A549 (cell line): ENCODE results near the gene RPS15. TPM values are rescaled to one million over a fixed set of nuclear protein-coding genes. Genes with fewer than 3 reads are reported as not detected.

Source experiments
- ATAC-seq, 2 experiments: fragments of 200-7000 bp in 1 of 2; fragments of >200 bp in 1 of 2; cut with Nextera tagmentation in 1 of 2; cut with Tn5 transposase in 1 of 2; 3 replicates each; pipeline versions ENCODE4 v1.8.0 to v1.9.1; 2018 to 2020; ENCODE audit warnings: mild to moderate bottlenecking in 1 of 2, moderate library complexity in 1 of 2
- CTCF ChIA-PET: fragments of 300-600 bp; sonication (Branson Sonifier 250); formaldehyde crosslinking; extraction: SDS; loops from one replicate; lab custom pipeline; 2021; ENCODE audit warnings: antibody characterized with exemption, inconsistent platforms; lab: Yijun Ruan, JAX
- POLR2A ChIA-PET: fragments of 350-600 bp; formaldehyde crosslinking; extraction: SDS; loops from one replicate; lab custom pipeline; 2021; ENCODE audit warnings: antibody characterized with exemption, inconsistent platforms; lab: Yijun Ruan, JAX
- DNase-seq, 2 experiments: peaks; one replicate each; pipeline versions ENCODE4 v3.0.0 to v3.0.0-alpha.2; 2011 to 2016; ENCODE audit warnings: low read depth in 1 of 2, low spot score in 1 of 2
- FAIRE-seq: peaks from 2 replicates; lab custom pipeline; 2011; peaks lifted over from hg19 to GRCh38; lab: Jason Lieb, UNC
- H3K27ac ChIP-seq, 2 experiments: fragments of >200 bp; sonication (Bioruptor Twin); formaldehyde crosslinking; 3 replicates each; pipeline ENCODE4 v1.5.1; 2016 to 2017
- H3K4me1 ChIP-seq: fragments of >200 bp; sonication (Bioruptor Twin); formaldehyde crosslinking; 3 replicates; pipeline ENCODE4 v1.6.1; 2016
- H3K4me2 ChIP-seq: fragments of >200 bp; sonication (Bioruptor Twin); formaldehyde crosslinking; 3 replicates; pipeline ENCODE4 v1.6.1; 2016
- H3K4me3 ChIP-seq: fragments of >200 bp; sonication (Bioruptor Twin); formaldehyde crosslinking; 3 replicates; pipeline ENCODE4 v1.5.1; 2016
- H3K9me3 ChIP-seq: fragments of >200 bp; sonication (Bioruptor Twin); formaldehyde crosslinking; 3 replicates; pipeline ENCODE4 v1.6.1; 2016
- CBX2 ChIP-seq: fragments of 200-600 bp; sonication (generic); IDR thresholded peaks from 2 replicates; pipeline ENCODE4 v1.6.1; 2016; ENCODE audit warnings: low read depth, mild to moderate bottlenecking, borderline replicate concordance
- CBX8 ChIP-seq: fragments of 200-600 bp; sonication (generic); IDR thresholded peaks from 2 replicates; pipeline ENCODE4 v1.6.1; 2016
- CEBPB ChIP-seq, 2 experiments: fragments of >200 bp in 1 of 2; sonication (Bioruptor Twin) in 1 of 2; formaldehyde crosslinking in 1 of 2; IDR thresholded peaks; 2 replicates each; pipeline ENCODE4 v1.6.1; 2012 to 2016
- CHD2 ChIP-seq: fragments of 150-350 bp; IDR thresholded peaks from 2 replicates; pipeline ENCODE4 v1.6.1; 2014; ENCODE audit warnings: low read length; ENCODE audit not compliant: partially characterized antibody
- CHD4 ChIP-seq: fragments of 200-600 bp; sonication (generic); IDR thresholded peaks from 2 replicates; pipeline ENCODE4 v1.6.1; 2016; ENCODE audit warnings: antibody characterized with exemption, mild to moderate bottlenecking, borderline replicate concordance
- EP300 ChIP-seq, 2 experiments: fragments of >200 bp; sonication (Bioruptor Twin); formaldehyde crosslinking; IDR thresholded peaks; 2 replicates in 1 of 2; 3 replicates in 1 of 2; pipeline ENCODE4 v1.6.1; 2016 to 2017
- ESRRA ChIP-seq: fragments of 150-350 bp; IDR thresholded peaks from 2 replicates; pipeline ENCODE4 v1.6.1; 2014; ENCODE audit warnings: mild to moderate bottlenecking, low read length, borderline replicate concordance
- FOSL2 ChIP-seq, 2 experiments: fragments of 450-650 bp in 1 of 2; fragments of >200 bp in 1 of 2; sonication (Bioruptor Twin) in 1 of 2; formaldehyde crosslinking; IDR thresholded peaks; 2 replicates each; pipeline versions ENCODE4 v1.5.0 to v1.6.1; 2016 to 2020; ENCODE audit warnings: mild to moderate bottlenecking in 1 of 2, moderate library complexity in 1 of 2
- FOXS1 ChIP-seq: fragments of 250-450 bp; sonication (Bioruptor Pico); IDR thresholded peaks from 2 replicates; pipeline ENCODE4 v1.5.0; 2020; ENCODE audit warnings: mild to moderate bottlenecking, moderate library complexity
- JUNB ChIP-seq: fragments of >200 bp; sonication (Bioruptor Twin); formaldehyde crosslinking; IDR thresholded peaks from 2 replicates; pipeline ENCODE4 v1.6.1; 2016
- KDM1A ChIP-seq: fragments of 200-600 bp; sonication (generic); IDR thresholded peaks from 2 replicates; pipeline ENCODE4 v1.6.1; 2016; ENCODE audit warnings: low read depth, mild to moderate bottlenecking
- MAFK ChIP-seq: fragments of 450-650 bp; IDR thresholded peaks from 2 replicates; pipeline ENCODE4 v1.6.1; 2014; ENCODE audit not compliant: partially characterized antibody
- MAZ ChIP-seq: fragments of 150-350 bp; IDR thresholded peaks from 2 replicates; pipeline ENCODE4 v1.6.1; 2014; ENCODE audit warnings: antibody characterized with exemption, low read depth, low read length, borderline replicate concordance
- POLR2AphosphoS2 ChIP-seq: conservative IDR thresholded peaks from 2 replicates; pipeline ENCODE4 v1.6.1; 2012; ENCODE audit warnings: low read length, improper control_type of control experiment, inconsistent platforms
- RARB ChIP-seq: fragments of 250-450 bp; sonication (Bioruptor Pico); IDR thresholded peaks from 2 replicates; pipeline ENCODE4 v1.8.0; 2021; ENCODE audit warnings: mild to moderate bottlenecking, moderate library complexity
- TP53 ChIP-seq: fragments of 250-450 bp; sonication (Bioruptor Pico); IDR thresholded peaks from 2 replicates; pipeline ENCODE4 v1.5.0; 2021; ENCODE audit warnings: mild to moderate bottlenecking, moderate library complexity
- ZFP36 ChIP-seq: fragments of 450-650 bp; IDR thresholded peaks from 2 replicates; pipeline ENCODE4 v1.6.1; 2014; ENCODE audit warnings: borderline replicate concordance; ENCODE audit not compliant: partially characterized antibody
- WGBS: methylation state at CpG from one replicate; pipeline ENCODE4 v1.1.6; 2017; ENCODE audit errors: missing lambda C conversion rate; 5-methylcytosine and 5-hydroxymethylcytosine counted together
- polyA plus RNA-seq, 4 experiments: library from polyadenylated mRNA; depleted of rRNA in 3 of 4; stranded (reverse); fragments of >200 nt; fragmentation: RNase III in 1 of 4; extraction: RNeasy Plus Mini Kit Qiagen cat#74134 plus additional on column Dnase treatment in 1 of 4; gene quantifications; 2 replicates in 3 of 4; 3 replicates in 1 of 4; pipeline ENCODE4 v1.2.3, GENCODE V29; 2011 to 2017
- TF ChIP-seq, protein P1 (sequence below): fragments of >200 bp; sonication (Bioruptor Twin); formaldehyde crosslinking; IDR thresholded peaks from 3 replicates; pipeline ENCODE4 v1.5.1; 2016
- TF ChIP-seq, protein P2 (sequence below): fragments of 250-450 bp; sonication (Bioruptor Pico); IDR thresholded peaks from 2 replicates; pipeline ENCODE4 v1.5.0; 2020; ENCODE audit warnings: low read depth, mild to moderate bottlenecking, moderate library complexity
- TF ChIP-seq, protein P3 (sequence below): fragments of >200 bp; sonication (Bioruptor Twin); formaldehyde crosslinking; IDR thresholded peaks from 3 replicates; pipeline ENCODE4 v1.6.1; 2016
- TF ChIP-seq, protein P4 (sequence below): fragments of 150-350 bp; IDR thresholded peaks from 2 replicates; pipeline ENCODE4 v1.6.1; 2014; ENCODE audit warnings: low read depth, mild to moderate bottlenecking, low read length
- TF ChIP-seq, protein P5 (sequence below): IDR thresholded peaks from 2 replicates; pipeline ENCODE4 v1.6.1; 2012
- TF ChIP-seq, protein P6 (sequence below): fragments of >200 bp; sonication (Bioruptor Twin); formaldehyde crosslinking; IDR thresholded peaks from 2 replicates; pipeline ENCODE4 v1.6.1; 2016

Gene RPS15
- polyA plus RNA-seq, 2 of the 4 experiments (the other 2 are of a cell fraction) = 525 to 1,458 TPM

DNA sequence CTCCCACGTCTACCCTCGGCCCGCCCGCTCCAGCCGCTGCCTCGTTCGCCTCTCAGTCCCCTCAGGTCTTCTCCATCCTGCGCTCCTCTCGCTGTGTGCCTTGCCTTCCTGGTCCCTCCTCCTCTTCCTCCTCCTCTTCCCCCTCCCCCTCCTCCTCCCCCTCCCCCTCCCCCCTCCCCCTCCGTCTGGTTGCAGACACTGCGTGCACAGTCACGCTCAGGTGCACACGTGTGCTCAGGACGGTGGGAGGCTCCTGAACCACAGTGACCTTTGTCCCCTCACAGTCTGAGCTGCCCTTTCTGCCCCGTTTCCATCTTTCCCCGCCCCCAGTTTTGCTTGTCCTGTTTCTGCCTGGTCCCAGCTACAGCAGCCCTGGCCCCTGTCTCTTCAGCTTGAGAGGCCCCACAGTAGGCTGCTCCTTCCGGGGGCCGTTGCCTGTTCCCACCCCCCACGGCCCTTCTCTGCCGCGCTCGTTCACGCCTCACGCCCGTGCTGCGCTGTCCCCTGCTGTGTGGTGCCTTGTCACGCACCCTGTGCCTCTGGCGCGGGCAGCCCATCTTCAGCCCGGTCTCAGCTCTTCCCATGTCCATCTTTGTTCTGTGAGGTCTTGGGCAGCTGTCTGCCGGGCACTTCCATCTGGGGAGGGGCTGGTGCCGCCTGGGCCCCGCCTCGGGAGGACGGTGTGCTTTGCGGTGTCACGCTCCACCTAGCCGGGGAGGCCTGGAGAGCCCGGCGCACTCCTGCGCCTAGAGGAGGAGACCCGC is 13.8 kb upstream of the RPS15 start (continued):
- TF ChIP-seq, protein P1, sequence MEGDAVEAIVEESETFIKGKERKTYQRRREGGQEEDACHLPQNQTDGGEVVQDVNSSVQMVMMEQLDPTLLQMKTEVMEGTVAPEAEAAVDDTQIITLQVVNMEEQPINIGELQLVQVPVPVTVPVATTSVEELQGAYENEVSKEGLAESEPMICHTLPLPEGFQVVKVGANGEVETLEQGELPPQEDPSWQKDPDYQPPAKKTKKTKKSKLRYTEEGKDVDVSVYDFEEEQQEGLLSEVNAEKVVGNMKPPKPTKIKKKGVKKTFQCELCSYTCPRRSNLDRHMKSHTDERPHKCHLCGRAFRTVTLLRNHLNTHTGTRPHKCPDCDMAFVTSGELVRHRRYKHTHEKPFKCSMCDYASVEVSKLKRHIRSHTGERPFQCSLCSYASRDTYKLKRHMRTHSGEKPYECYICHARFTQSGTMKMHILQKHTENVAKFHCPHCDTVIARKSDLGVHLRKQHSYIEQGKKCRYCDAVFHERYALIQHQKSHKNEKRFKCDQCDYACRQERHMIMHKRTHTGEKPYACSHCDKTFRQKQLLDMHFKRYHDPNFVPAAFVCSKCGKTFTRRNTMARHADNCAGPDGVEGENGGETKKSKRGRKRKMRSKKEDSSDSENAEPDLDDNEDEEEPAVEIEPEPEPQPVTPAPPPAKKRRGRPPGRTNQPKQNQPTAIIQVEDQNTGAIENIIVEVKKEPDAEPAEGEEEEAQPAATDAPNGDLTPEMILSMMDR = no peak
- TF ChIP-seq FOSL2 (IDR thresholded peaks at IDR 0.05) (no peak), FOSL2 (CRISPR knock-in tag; IDR thresholded peaks at IDR 0.05) (no peak)
- TF ChIP-seq, protein P2, sequence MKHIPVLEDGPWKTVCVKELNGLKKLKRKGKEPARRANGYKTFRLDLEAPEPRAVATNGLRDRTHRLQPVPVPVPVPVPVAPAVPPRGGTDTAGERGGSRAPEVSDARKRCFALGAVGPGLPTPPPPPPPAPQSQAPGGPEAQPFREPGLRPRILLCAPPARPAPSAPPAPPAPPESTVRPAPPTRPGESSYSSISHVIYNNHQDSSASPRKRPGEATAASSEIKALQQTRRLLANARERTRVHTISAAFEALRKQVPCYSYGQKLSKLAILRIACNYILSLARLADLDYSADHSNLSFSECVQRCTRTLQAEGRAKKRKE = no peak
- TF ChIP-seq, protein P3, sequence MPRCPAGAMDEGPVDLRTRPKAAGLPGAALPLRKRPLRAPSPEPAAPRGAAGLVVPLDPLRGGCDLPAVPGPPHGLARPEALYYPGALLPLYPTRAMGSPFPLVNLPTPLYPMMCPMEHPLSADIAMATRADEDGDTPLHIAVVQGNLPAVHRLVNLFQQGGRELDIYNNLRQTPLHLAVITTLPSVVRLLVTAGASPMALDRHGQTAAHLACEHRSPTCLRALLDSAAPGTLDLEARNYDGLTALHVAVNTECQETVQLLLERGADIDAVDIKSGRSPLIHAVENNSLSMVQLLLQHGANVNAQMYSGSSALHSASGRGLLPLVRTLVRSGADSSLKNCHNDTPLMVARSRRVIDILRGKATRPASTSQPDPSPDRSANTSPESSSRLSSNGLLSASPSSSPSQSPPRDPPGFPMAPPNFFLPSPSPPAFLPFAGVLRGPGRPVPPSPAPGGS = no peak

DNA sequence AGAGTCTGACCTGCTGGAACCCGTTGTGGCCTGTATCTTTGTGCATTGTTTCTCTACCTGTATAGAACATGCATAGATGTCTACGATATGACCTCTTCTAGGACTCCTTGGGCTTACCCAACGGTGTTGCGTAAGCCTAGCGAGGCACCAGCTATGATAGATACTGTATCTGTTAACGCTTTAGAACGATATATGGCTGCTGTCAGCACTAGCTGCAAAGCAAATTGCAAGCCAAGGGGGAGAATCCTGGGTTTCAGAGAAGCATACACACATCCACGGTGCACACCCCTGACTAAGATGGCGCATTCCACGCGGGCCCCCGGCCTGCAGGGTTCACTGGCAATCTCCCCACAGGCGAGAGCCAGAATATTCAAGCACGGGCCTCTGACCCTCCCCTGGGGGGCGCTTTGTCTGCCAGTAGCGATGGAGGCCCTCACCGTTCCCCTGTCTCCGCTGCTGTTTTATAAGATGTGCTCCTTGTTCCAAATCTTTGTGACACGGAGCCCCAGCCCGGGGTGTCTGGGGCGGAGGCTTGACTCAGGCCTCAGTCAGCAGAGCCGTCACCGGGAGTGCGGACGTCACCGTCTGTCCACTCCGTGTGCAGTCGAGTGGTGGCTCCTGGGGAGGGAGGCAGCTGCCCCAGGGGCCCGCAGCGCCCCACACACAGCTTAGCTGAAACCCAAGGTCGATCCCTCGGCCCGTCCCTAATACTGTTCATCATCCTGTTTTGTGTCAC is 12.9 kb upstream of the RPS15 start:
- Histone ChIP-seq H3K4me2 (no peak overlapping the region), H3K27ac (no peak overlapping the region), H3K9me3 (no peaks in the 10 kb centered on the region), H3K4me1 (no peaks in the 10 kb centered on the region), H3K4me3 (no peak overlapping the region)
- FAIRE-seq = no peak
- peak in 1 of 2 experiments; percentile 69; a peak in 2 of 4 replicates for TF ChIP-seq CEBPB (IDR thresholded peaks at IDR 0.05)
- TF ChIP-seq CBX2 = no peak
- no peak for TF ChIP-seq RARB (CRISPR knock-in tag)
- no peak for TF ChIP-seq MAZ
- no peak for TF ChIP-seq JUNB
- no peak for TF ChIP-seq EP300 (IDR thresholded peaks at IDR 0.05)
- TF ChIP-seq ZFP36 = no peak
- DNase-seq = no peak
- ChIA-PET POLR2A (no interaction called here), CTCF (interaction anchor here (1.9 kb wide), 1 partner anchor 20 kb away, joined by 5 read pairs; no protein-coding TSS in a partner anchor)
- 94% methylated on average over 29 of the region's 33 CpGs for WGBS
- ATAC-seq = no peak

DNA sequence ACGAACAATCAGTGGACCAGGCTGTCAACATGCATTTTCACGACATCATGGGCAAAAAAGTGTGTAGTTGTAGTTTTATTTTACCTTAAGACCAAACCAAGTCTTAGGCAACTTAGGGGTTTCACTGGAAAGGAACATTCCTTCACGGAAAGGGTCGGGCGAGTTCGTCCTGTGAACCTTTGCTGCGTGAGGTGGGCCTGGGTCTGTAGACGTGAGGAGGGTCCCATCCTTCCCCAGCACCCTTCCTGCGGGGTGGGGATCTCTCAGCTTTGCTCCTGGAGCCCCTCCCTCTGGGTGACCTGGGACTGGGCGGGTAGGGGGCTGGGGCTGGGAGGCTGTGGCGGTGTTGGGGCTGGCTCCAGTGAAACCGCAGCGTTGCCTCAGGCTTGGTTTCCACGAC is 12.3 kb upstream of the RPS15 start:
- FAIRE-seq = no peak
- CTCF ChIA-PET = interaction anchor here (1.9 kb wide), 1 partner anchor 19 kb away, joined by 5 read pairs; no protein-coding TSS in a partner anchor
- POLR2A ChIA-PET = no interaction called here
- Histone ChIP-seq H3K4me3 (no peak overlapping the region), H3K4me1 (no peaks in the 10 kb centered on the region), H3K9me3 (no peaks in the 10 kb centered on the region), H3K27ac (no peak overlapping the region), H3K4me2 (no peak overlapping the region)
- TF ChIP-seq FOXS1 (CRISPR knock-in tag) = no peak
- TF ChIP-seq RARB (CRISPR knock-in tag) = no peak
- TF ChIP-seq POLR2AphosphoS2 = no peak
- no peak for TF ChIP-seq CHD2
- no peak for TF ChIP-seq MAFK
- no peak for TF ChIP-seq TP53 (CRISPR knock-in tag)
- TF ChIP-seq, protein P4, sequence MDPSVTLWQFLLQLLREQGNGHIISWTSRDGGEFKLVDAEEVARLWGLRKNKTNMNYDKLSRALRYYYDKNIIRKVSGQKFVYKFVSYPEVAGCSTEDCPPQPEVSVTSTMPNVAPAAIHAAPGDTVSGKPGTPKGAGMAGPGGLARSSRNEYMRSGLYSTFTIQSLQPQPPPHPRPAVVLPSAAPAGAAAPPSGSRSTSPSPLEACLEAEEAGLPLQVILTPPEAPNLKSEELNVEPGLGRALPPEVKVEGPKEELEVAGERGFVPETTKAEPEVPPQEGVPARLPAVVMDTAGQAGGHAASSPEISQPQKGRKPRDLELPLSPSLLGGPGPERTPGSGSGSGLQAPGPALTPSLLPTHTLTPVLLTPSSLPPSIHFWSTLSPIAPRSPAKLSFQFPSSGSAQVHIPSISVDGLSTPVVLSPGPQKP = no peak
- no peak for TF ChIP-seq ESRRA
- no peak for TF ChIP-seq CHD4
- TF ChIP-seq, protein P5, sequence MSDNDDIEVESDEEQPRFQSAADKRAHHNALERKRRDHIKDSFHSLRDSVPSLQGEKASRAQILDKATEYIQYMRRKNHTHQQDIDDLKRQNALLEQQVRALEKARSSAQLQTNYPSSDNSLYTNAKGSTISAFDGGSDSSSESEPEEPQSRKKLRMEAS = no peak
- no peak for TF ChIP-seq KDM1A
- TF ChIP-seq CBX8 = no peak
- TF ChIP-seq, protein P6, sequence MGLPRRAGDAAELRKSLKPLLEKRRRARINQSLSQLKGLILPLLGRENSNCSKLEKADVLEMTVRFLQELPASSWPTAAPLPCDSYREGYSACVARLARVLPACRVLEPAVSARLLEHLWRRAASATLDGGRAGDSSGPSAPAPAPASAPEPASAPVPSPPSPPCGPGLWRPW = no peak
- no peak for TF ChIP-seq CBX2
- no peak for TF ChIP-seq MAZ
- DNase-seq = no peak
- ATAC-seq = no peak
- WGBS = 98% methylated on average over 8 of the region's 14 CpGs
